Dermis blood vessel endothelial cell (primary cell): Measurements from ENCODE around the gene ANP32B. TPM values are rescaled to one million over a fixed set of nuclear protein-coding genes. Genes with fewer than 3 reads are reported as not detected.
A peak's percentile ranks its signal among the peaks of the same experiment; 100 is the strongest.
"Not testable (repeated sequence)": the region's sequence is repeated elsewhere in the genome, so short reads cannot be mapped to it uniquely, and the experiment has no call there.

Source experiments
- DNase-seq: peaks from one replicate; pipeline ENCODE4 v3.0.0; 2010
- total RNA-seq: library from RNA; depleted of rRNA; stranded (reverse); fragments of >200 nt; gene quantifications from 2 replicates; pipeline ENCODE4 v1.2.3, GENCODE V29; 2014

ANP32B gene
- total RNA-seq, 1 donor from 2014 or later = 6.0 TPM

- DNase-seq = no peak
Observed at GRCh38 chr9:97993000-97993399, 9.9 kb downstream of the ANP32B start.

GRCh38 chr9:97994703-97995102 is 11.6 kb downstream of the ANP32B start:
- DNase-seq = no peak

GRCh38 chr9:97996676-97997075 is 13.5 kb downstream of the ANP32B start:
- not testable (repeated sequence) for DNase-seq

GRCh38 chr9:97997330-97998276 is 14.5 kb downstream of the ANP32B start:
- no peak for DNase-seq

- no peak for DNase-seq
Observed at GRCh38 chr9:98002808-98003207, 19.7 kb downstream of the ANP32B start.

- DNase-seq = no peak
Observed at GRCh38 chr9:98006127-98006796, 23.1 kb downstream of the ANP32B start.

GRCh38 chr9:98007251-98007928 is 24.2 kb downstream of the ANP32B start:
- DNase-seq = peak; percentile 78

GRCh38 chr9:98008764-98009163 is 25.6 kb downstream of the ANP32B start:
- no peak for DNase-seq

- no peak for DNase-seq
Observed at GRCh38 chr9:98009437-98009836, 26.3 kb downstream of the ANP32B start.

- DNase-seq = peak; percentile 96
Observed at GRCh38 chr9:98009936-98010335, 26.8 kb downstream of the ANP32B start.

GRCh38 chr9:98010445-98010844 is 27.3 kb downstream of the ANP32B start:
- DNase-seq = peak; percentile 89

GRCh38 chr9:98011122-98011521 is 28.0 kb downstream of the ANP32B start:
- DNase-seq = no peak

GRCh38 chr9:98016137-98016680 is 33.1 kb downstream of the ANP32B start:
- no peak for DNase-seq

GRCh38 chr9:98017306-98017705 is 34.2 kb downstream of the ANP32B start:
- DNase-seq = no peak

GRCh38 chr9:98018347-98018746 is 35.2 kb downstream of the ANP32B start:
- no peak for DNase-seq

GRCh38 chr9:98019098-98019497 is 36.0 kb downstream of the ANP32B start:
- no peak for DNase-seq

GRCh38 chr9:98019869-98020268 is 36.7 kb downstream of the ANP32B start:
- DNase-seq = not testable (repeated sequence)

GRCh38 chr9:98020476-98021145 is 37.5 kb downstream of the ANP32B start:
- no peak for DNase-seq

GRCh38 chr9:98021306-98022040 is 38.3 kb downstream of the ANP32B start:
- DNase-seq = peak; percentile 24

- DNase-seq = peak; percentile 74
Observed at GRCh38 chr9:98022447-98022846, 39.3 kb downstream of the ANP32B start.

- no peak for DNase-seq
Observed at GRCh38 chr9:98024702-98025101, 41.6 kb downstream of the ANP32B start.

GRCh38 chr9:98031169-98031568 is 48.0 kb downstream of the ANP32B start:
- no peak for DNase-seq
